Activated T-cell treated with anti-CD3 and anti-CD28 coated beads, Interleukin-2, amount 50 U/mL, for 4 hours (primary cell): ENCODE results near the gene EMCN. TPM values are rescaled to one million over a fixed set of nuclear protein-coding genes. Genes with fewer than 3 reads are reported as not detected.

Experiments used
- ATAC-seq, 2 donors: fragments of 200-7000 bp; cut with Tn5 transposase; one replicate each; pipeline ENCODE4 v1.10.0; 2021
- DNase-seq: peaks from one replicate; pipeline ENCODE4 v3.0.0-alpha.2; 2020
- H3K27me3 Mint-ChIP-seq: one replicate; pipeline ENCODE4 v1.8.0; 2021; ENCODE audit warnings: low read depth, mixed read lengths
- H3K36me3 Mint-ChIP-seq: one replicate; pipeline ENCODE4 v1.8.0; 2022; ENCODE audit warnings: mixed read lengths; ENCODE audit not compliant: insufficient read depth
- H3K4me1 Mint-ChIP-seq: one replicate; pipeline ENCODE4 v1.8.0; 2021; ENCODE audit warnings: low read depth, mixed read lengths
- H3K4me3 Mint-ChIP-seq: one replicate; pipeline ENCODE4 v1.8.0; 2021; ENCODE audit warnings: mild to moderate bottlenecking, moderate library complexity, mixed read lengths
- H3K9me3 Mint-ChIP-seq: one replicate; pipeline ENCODE4 v1.8.0; 2021; ENCODE audit warnings: mixed read lengths
- total RNA-seq, 3 donors: library from RNA; stranded (reverse); gene quantifications; one replicate each; pipeline ENCODE4 v1.2.1, GENCODE V29; 2021

The EMCN gene
- total RNA-seq, 3 donors from 2014 or later, result not detected

GRCh38 chr4:100345585-100345984 lies 172.2 kb downstream of the EMCN start:
- H3K9me3 Mint-ChIP-seq, result peaks cover 4% of the 10 kb centered on the region
- no peaks in the 10 kb centered on the region for H3K4me1 Mint-ChIP-seq
- H3K27me3 Mint-ChIP-seq, result no peaks in the 10 kb centered on the region
- no peaks in the 10 kb centered on the region for H3K36me3 Mint-ChIP-seq
- no peak overlapping the region for H3K4me3 Mint-ChIP-seq
- no peak for DNase-seq
- no peak for ATAC-seq
